UCSD-AML1 (cell line): ENCODE results near the gene CLDN15.

Experiments
- DNase-seq: peaks from one replicate; lab custom pipeline; 2025; ENCODE audit not compliant: unreplicated experiment; lab: John Stamatoyannopoulos, UW

Gene CLDN15

GRCh38 chr7:101222275-101222830 lies 15.2 kb downstream of the CLDN15 start:
- no peak for DNase-seq

GRCh38 chr7:101220295-101220694 lies 17.3 kb downstream of the CLDN15 start:
- DNase-seq = no peak

GRCh38 chr7:101218236-101219125 lies 19.1 kb downstream of the CLDN15 start:
- no peak for DNase-seq

- peak; percentile 88 for DNase-seq
Measured at GRCh38 chr7:101217388-101218235, 20.0 kb downstream of the CLDN15 start, which contains the start of the genes PLOD3 and ZNHIT1. Gene PLOD3, minus strand, starts transcription at chr7:101217581. Its CDS starts 307 bp downstream, at chr7:101217274. Gene ZNHIT1, plus strand, starts transcription at chr7:101218165. Its CDS starts 31 bp downstream, at chr7:101218196.

- peak; percentile 14 for DNase-seq
Measured at GRCh38 chr7:101216860-101217387, 20.7 kb downstream of the CLDN15 start.

- DNase-seq = no peak
Measured at GRCh38 chr7:101216001-101216859, 21.4 kb downstream of the CLDN15 start.

- no peak for DNase-seq
Measured at GRCh38 chr7:101212014-101212413, 25.6 kb downstream of the CLDN15 start.

GRCh38 chr7:101211501-101211900 lies 26.1 kb downstream of the CLDN15 start:
- DNase-seq = no peak

- DNase-seq = no peak
Measured at GRCh38 chr7:101210143-101210542, 27.5 kb downstream of the CLDN15 start.

GRCh38 chr7:101208794-101209193 lies 28.8 kb downstream of the CLDN15 start:
- no peak for DNase-seq

- DNase-seq = no peak
Measured at GRCh38 chr7:101207459-101207858, 30.1 kb downstream of the CLDN15 start.

GRCh38 chr7:101206665-101207042 lies 30.9 kb downstream of the CLDN15 start:
- DNase-seq = no peak

- DNase-seq = no peak
Measured at GRCh38 chr7:101205901-101206664, 31.5 kb downstream of the CLDN15 start.

GRCh38 chr7:101203740-101204738 lies 33.6 kb downstream of the CLDN15 start:
- DNase-seq = peak; percentile 10

- DNase-seq = no peak
Measured at GRCh38 chr7:101202603-101202918, 35.0 kb downstream of the CLDN15 start.

GRCh38 chr7:101201695-101202602 lies 35.7 kb downstream of the CLDN15 start:
- no peak for DNase-seq

- DNase-seq = no peak
Measured at GRCh38 chr7:101200862-101201599, 36.6 kb downstream of the CLDN15 start, which contains the start of gene MOGAT3. Gene MOGAT3, minus strand, starts transcription at chr7:101201036. Its CDS starts 182 bp downstream, at chr7:101200854.
